ENCODE results near the gene IL1R2.

IL1R2 gene

GRCh38 chr2:102033031-102033749 is 41.4 kb downstream of the IL1R2 start:
- peak; percentile 90 for TF ChIP-seq SPI1 (IDR thresholded peaks at IDR 0.05; ENCODE audit: low read depth, low read length)
- no peak for TF ChIP-seq POLR2A (IDR thresholded peaks at IDR 0.05; ENCODE audit: low read depth, low read length)
- no peak for TF ChIP-seq TAF1 (IDR thresholded peaks at IDR 0.05; ENCODE audit: low read depth, low read length)
- DNase-seq (ENCODE audit: insufficient read length, low spot score) = no peak
- no peak for FAIRE-seq

DNA sequence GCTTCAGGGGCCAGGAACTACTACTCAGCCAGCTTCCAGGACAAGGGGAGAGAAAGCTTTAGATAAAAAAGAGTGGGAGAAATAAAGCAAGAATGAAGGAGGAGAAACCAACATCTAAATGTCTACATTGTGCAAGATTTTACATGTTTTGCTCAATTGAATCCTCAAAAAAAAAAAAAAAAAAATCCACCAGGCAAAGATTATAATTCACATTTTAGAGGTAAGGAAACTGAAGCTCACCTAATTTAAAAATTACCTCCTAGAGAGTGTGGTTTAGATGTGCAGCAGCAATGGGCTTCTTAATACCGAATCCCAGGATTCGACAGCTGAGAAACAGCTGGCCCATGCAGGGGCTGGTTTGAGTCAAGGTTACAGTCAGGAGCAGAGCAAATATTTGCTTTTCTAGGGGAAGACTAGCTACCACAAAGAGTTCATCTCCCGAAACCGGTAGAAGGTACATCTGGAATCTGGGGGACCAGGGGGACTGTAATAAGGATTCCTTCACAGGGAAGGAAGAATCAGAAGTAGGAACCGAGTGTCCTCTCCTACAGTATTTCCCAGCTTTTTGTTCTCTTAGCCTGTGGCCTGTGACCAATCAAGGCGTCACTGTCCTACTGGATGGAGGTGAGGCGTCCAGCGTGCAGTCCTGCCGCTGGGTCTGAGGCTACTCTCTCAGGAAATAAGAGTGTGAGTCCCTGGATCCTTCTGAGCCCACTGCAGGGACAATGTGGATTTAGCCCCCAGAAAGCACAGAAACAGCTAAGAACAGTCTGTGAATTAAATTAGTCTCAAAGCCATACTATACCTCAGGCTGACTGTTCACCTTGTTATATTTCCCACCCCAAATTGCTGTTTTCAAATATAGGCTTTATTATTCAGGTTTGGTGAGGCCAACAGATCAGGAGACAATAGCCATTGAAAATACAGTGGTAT is 42.3 kb downstream of the IL1R2 start:
- TF ChIP-seq SPI1 (IDR thresholded peaks at IDR 0.05; ENCODE audit: low read depth, low read length) (no peak), POLR2AphosphoS5 (IDR thresholded peaks at IDR 0.05; ENCODE audit: low read depth, low read length) (no peak)
- DNase-seq (ENCODE audit: insufficient read length, low spot score) (no peak), FAIRE-seq (no peak)

DNA sequence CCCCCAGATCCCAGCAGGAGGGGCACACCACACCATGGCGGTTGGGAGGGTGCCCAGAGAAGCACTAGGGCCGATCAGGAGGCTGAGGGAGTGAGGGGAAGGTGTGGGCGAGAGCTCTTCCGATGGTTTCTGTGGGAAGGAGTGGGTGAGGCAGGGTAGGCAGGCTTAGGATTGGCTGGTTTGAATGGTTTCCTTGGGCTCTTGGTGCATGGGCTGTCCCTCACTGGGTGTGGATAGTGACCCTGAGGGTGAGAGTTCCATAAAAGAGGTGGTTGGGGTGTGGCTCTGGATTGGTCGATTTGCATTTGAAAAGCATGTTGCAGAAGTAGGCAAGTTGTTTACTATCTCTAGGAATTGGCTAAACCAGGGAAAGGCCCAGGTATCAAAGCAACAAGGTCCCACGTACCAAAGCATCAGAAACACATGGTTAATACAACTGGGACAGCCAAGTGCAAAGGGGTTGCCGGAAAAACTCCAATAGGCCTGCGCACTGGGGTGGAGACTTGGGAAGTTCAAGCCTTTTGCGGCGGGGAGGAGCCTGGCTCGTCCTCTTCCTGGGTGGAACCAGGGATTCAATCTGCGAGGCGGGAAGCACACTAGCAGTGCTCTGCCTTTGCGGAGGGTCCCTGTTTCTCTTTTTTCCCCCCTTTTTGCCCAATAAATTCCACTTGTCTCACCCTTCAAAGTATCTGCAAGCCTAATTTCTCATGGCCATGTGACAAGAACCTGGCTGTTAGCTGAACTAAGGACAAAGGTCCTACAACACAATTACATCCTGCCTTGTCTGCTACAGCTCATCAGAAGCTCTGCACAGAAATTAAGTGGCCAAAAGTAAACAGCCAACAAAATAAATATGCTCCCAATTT is 43.2 kb downstream of the IL1R2 start:
- no peak for TF ChIP-seq PAX5 (IDR thresholded peaks at IDR 0.05; ENCODE audit: insufficient read depth, low read length, severe bottlenecking)
- no peak for TF ChIP-seq POU2F2 (IDR thresholded peaks at IDR 0.05; ENCODE audit: low read depth, low read length)
- no peak for TF ChIP-seq SPI1 (IDR thresholded peaks at IDR 0.05; ENCODE audit: low read depth, low read length)
- TF ChIP-seq POLR2AphosphoS5 (IDR thresholded peaks at IDR 0.05; ENCODE audit: low read depth, low read length) = no peak
- no peak for TF ChIP-seq TAF1 (IDR thresholded peaks at IDR 0.05; ENCODE audit: low read depth, low read length)
- no peak for FAIRE-seq
- DNase-seq (ENCODE audit: insufficient read length, low spot score) = no peak

DNA sequence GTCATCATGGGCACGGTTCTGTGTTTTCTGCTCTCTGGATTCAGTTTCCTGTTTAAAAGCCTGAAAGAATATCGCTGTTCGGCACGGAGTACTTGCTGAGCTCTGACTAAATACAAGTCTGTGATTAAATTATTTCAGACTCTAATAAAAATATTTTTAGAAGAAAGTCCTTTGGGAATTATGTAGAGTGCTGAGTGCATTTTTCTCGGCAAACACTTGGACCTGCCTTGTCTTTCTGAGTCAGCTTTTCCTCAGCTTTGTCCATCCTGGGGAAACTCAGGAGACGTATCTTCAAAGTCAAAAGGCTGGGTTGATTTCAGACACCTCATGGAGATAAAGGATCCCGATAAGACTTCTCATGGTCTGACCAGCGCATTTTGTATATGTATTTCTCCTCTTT is 45.9 kb downstream of the IL1R2 start:
- DNase-seq (ENCODE audit: insufficient read length, low spot score) (no peak), FAIRE-seq (no peak)
- no peak for TF ChIP-seq POLR2AphosphoS5 (IDR thresholded peaks at IDR 0.05; ENCODE audit: low read depth, low read length)
- TF ChIP-seq POU2F2 (IDR thresholded peaks at IDR 0.05; ENCODE audit: low read depth, low read length) = no peak
- no peak for TF ChIP-seq PAX5 (IDR thresholded peaks at IDR 0.05; ENCODE audit: insufficient read depth, low read length, severe bottlenecking)
- TF ChIP-seq POLR2A (IDR thresholded peaks at IDR 0.05; ENCODE audit: low read depth, low read length) = no peak
- TF ChIP-seq SPI1 (IDR thresholded peaks at IDR 0.05; ENCODE audit: low read depth, low read length) = no peak
- no peak for TF ChIP-seq TAF1 (IDR thresholded peaks at IDR 0.05; ENCODE audit: low read depth, low read length)

DNA sequence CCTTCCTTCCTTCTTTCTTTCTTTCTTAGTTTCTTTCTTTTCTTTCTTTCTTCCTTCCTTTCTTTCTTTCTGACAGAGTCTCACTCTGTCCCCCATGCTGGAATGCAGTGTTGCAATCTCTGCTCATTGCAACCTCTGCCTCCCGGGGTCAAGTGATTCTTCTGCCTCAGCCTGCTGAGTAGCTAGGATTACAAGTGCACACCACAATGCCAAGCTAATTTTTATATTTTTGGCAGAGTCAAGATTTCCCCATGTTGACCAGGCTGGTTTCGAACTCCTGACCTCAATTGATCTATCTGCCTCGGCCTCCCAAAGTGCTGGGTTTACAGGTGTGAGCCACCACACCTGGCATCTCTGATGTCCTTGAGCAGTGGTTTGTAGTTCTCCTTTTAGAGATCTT is 48.5 kb downstream of the IL1R2 start:
- no peak for TF ChIP-seq SPI1 (IDR thresholded peaks at IDR 0.05; ENCODE audit: low read depth, low read length)
- no peak for TF ChIP-seq POLR2AphosphoS5 (IDR thresholded peaks at IDR 0.05; ENCODE audit: low read depth, low read length)
- no peak for TF ChIP-seq POU2F2 (IDR thresholded peaks at IDR 0.05; ENCODE audit: low read depth, low read length)
- no peak for TF ChIP-seq TAF1 (IDR thresholded peaks at IDR 0.05; ENCODE audit: low read depth, low read length)
- no peak for TF ChIP-seq POLR2A (IDR thresholded peaks at IDR 0.05; ENCODE audit: low read depth, low read length)
- TF ChIP-seq PAX5 (IDR thresholded peaks at IDR 0.05; ENCODE audit: insufficient read depth, low read length, severe bottlenecking) = no peak
- no peak for FAIRE-seq

DNA sequence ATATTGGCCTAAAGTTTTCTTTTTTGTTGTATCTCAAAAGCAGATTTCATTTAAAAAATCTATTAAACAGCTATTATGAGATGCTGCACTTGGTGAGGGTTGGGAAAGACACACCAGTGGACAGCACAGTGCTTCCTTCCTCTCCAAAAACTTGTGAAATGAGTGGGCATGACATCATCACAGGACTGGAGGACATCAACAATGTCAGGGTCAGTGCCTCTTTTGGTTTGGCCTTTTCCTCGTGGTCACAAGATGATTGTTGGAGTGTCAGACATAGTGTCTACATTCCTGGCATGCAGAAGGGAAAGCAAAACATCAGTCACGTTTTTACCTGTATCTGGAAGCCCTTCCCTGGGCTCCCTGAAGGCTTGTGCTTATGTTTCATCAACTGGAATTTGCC is 49.6 kb downstream of the IL1R2 start:
- no peak for TF ChIP-seq POU2F2 (IDR thresholded peaks at IDR 0.05; ENCODE audit: low read depth, low read length)
- TF ChIP-seq POLR2A (IDR thresholded peaks at IDR 0.05; ENCODE audit: low read depth, low read length) = no peak
- no peak for TF ChIP-seq SPI1 (IDR thresholded peaks at IDR 0.05; ENCODE audit: low read depth, low read length)
- TF ChIP-seq POLR2AphosphoS5 (IDR thresholded peaks at IDR 0.05; ENCODE audit: low read depth, low read length) = no peak
- no peak for TF ChIP-seq PAX5 (IDR thresholded peaks at IDR 0.05; ENCODE audit: insufficient read depth, low read length, severe bottlenecking)
- no peak for TF ChIP-seq TAF1 (IDR thresholded peaks at IDR 0.05; ENCODE audit: low read depth, low read length)
- DNase-seq (ENCODE audit: insufficient read length, low spot score) (no peak), FAIRE-seq (no peak)

More for the DNA sequence above, 48.5 kb downstream of the IL1R2 start:
- DNase-seq (ENCODE audit: insufficient read length, low spot score) = no peak

GRCh38 chr2:102042196-102043081 is 50.7 kb downstream of the IL1R2 start:
- TF ChIP-seq POLR2A (IDR thresholded peaks at IDR 0.05; ENCODE audit: low read depth, low read length) (no peak), POU2F2 (IDR thresholded peaks at IDR 0.05; ENCODE audit: low read depth, low read length) (no peak), PAX5 (IDR thresholded peaks at IDR 0.05; ENCODE audit: insufficient read depth, low read length, severe bottlenecking) (no peak), TAF1 (IDR thresholded peaks at IDR 0.05; ENCODE audit: low read depth, low read length) (no peak), POLR2AphosphoS5 (IDR thresholded peaks at IDR 0.05; ENCODE audit: low read depth, low read length) (no peak), SPI1 (IDR thresholded peaks at IDR 0.05; ENCODE audit: low read depth, low read length) (no peak)
- no peak for FAIRE-seq
- DNase-seq (ENCODE audit: insufficient read length, low spot score) = no peak

DNA sequence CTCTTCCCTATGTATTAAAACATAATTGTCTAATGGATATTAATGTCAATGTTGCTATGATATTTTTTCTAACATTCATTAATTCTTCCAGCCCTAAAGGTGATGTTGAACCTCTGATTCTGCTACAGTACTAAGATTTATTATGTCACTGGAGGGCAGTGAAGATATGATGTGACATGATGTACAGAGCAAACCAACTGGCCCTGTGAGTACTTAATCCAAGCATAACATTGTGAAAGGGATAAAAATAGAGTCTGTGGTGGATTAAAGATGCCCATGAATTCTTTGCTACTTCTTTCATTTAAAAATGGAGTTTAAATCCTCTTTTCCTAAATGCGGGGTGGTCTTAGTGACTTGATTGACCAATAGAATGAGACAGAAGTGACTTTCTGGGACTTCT is 51.8 kb downstream of the IL1R2 start:
- FAIRE-seq = no peak
- TF ChIP-seq PAX5 (IDR thresholded peaks at IDR 0.05; ENCODE audit: insufficient read depth, low read length, severe bottlenecking) (no peak), TAF1 (IDR thresholded peaks at IDR 0.05; ENCODE audit: low read depth, low read length) (no peak), POLR2A (IDR thresholded peaks at IDR 0.05; ENCODE audit: low read depth, low read length) (no peak), POLR2AphosphoS5 (IDR thresholded peaks at IDR 0.05; ENCODE audit: low read depth, low read length) (no peak), SPI1 (IDR thresholded peaks at IDR 0.05; ENCODE audit: low read depth, low read length) (no peak), POU2F2 (IDR thresholded peaks at IDR 0.05; ENCODE audit: low read depth, low read length) (no peak)
- no peak for DNase-seq (ENCODE audit: insufficient read length, low spot score)
